Immature natural killer cell (primary cell): ENCODE measurements around the gene ZNF598. TPM values are rescaled to one million over a fixed set of nuclear protein-coding genes. Genes with fewer than 3 reads are reported as not detected.
A peak's percentile ranks its signal among the peaks of the same experiment; 100 is the strongest.
"Not testable (repeated sequence)": the region's sequence is repeated elsewhere in the genome, so short reads cannot be mapped to it uniquely, and the experiment has no call there.

Experiments used
- DNase-seq, 3 donors: peaks; one replicate each; pipeline ENCODE4 v3.0.0; 2022; ENCODE audit warnings: mixed read lengths in 1 of 3
- H3K27ac Mint-ChIP-seq, 6 donors: one replicate each; pipeline ENCODE4 v1.8.0; 2020; ENCODE audit warnings: mixed read lengths in 6 of 6, mild to moderate bottlenecking in 5 of 6, inconsistent platforms in 4 of 6, moderate library complexity in 3 of 6
- H3K27me3 Mint-ChIP-seq, 3 donors: one replicate each; pipeline ENCODE4 v1.8.0; 2020 to 2021; ENCODE audit warnings: low read depth in 3 of 3, mild to moderate bottlenecking in 3 of 3, mixed read lengths in 3 of 3, moderate library complexity in 3 of 3, inconsistent platforms in 1 of 3
- H3K36me3 Mint-ChIP-seq, 3 donors: one replicate each; pipeline ENCODE4 v1.8.0; 2020; ENCODE audit warnings: mixed read lengths in 3 of 3, inconsistent platforms in 2 of 3, mild to moderate bottlenecking in 2 of 3
- H3K4me1 Mint-ChIP-seq, 2 donors: one replicate each; pipeline ENCODE4 v1.8.0; 2020; ENCODE audit warnings: inconsistent platforms in 2 of 2, mild to moderate bottlenecking in 2 of 2, mixed read lengths in 2 of 2, moderate library complexity in 1 of 2
- H3K4me3 Mint-ChIP-seq, 5 donors: one replicate each; pipeline ENCODE4 v1.8.0; 2020; ENCODE audit warnings: mild to moderate bottlenecking in 5 of 5, mixed read lengths in 5 of 5, inconsistent platforms in 3 of 5, moderate library complexity in 3 of 5
- H3K9me3 Mint-ChIP-seq, 6 donors: one replicate each; pipeline ENCODE4 v1.8.0; 2020; ENCODE audit warnings: mild to moderate bottlenecking in 6 of 6, mixed read lengths in 6 of 6, inconsistent platforms in 4 of 6, moderate library complexity in 3 of 6
- polyA plus RNA-seq, 3 donors: library from polyadenylated mRNA; unstranded; fragments of 300-500 nt; fragmentation: Illumina TruSeq; gene quantifications; one replicate each; pipeline ENCODE4 v1.2.3, GENCODE V29; 2021

The ZNF598 gene
- polyA plus RNA-seq, 3 donors from 2014 or later = 1.8 to 10.4 (median 2.9) TPM

DNA sequence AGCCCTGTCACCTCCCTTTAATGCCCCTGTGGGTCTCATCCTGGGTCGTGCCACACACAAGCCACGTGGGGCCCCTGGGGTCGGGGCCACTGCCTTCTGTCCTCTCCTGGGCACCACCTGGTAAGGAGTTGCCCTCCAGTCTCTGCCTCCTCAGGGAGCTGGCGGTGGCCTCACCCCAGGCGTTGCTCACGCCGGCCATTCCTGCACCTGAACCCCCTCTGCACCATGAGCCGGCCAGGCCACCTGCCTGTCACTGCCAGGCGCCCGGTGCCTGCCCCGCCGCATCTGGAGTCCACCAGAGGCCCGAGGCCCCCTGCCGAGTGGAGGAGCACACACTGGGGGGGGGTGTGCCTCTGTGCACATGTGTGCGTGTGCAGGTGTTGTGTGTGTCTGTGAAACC is 27.5 kb upstream of the ZNF598 start:
- no peak overlapping the region for H3K27ac Mint-ChIP-seq
- no peak for DNase-seq
- H3K36me3 Mint-ChIP-seq = no peaks in the 10 kb centered on the region
- H3K27me3 Mint-ChIP-seq = peaks cover 0 to 5% (median 0%) of the 10 kb centered on the region in 3 donors
- no peaks in the 10 kb centered on the region for H3K4me1 Mint-ChIP-seq
- H3K9me3 Mint-ChIP-seq = no peaks in the 10 kb centered on the region
- no peak overlapping the region for H3K4me3 Mint-ChIP-seq

- Mint-ChIP-seq H3K36me3 (no peaks in the 10 kb centered on the region), H3K4me3 (no peak overlapping the region), H3K27ac (no peak overlapping the region)
These were observed 26.8 kb upstream of the ZNF598 start for GRCh38 chr16:2036200-2036966.

DNA sequence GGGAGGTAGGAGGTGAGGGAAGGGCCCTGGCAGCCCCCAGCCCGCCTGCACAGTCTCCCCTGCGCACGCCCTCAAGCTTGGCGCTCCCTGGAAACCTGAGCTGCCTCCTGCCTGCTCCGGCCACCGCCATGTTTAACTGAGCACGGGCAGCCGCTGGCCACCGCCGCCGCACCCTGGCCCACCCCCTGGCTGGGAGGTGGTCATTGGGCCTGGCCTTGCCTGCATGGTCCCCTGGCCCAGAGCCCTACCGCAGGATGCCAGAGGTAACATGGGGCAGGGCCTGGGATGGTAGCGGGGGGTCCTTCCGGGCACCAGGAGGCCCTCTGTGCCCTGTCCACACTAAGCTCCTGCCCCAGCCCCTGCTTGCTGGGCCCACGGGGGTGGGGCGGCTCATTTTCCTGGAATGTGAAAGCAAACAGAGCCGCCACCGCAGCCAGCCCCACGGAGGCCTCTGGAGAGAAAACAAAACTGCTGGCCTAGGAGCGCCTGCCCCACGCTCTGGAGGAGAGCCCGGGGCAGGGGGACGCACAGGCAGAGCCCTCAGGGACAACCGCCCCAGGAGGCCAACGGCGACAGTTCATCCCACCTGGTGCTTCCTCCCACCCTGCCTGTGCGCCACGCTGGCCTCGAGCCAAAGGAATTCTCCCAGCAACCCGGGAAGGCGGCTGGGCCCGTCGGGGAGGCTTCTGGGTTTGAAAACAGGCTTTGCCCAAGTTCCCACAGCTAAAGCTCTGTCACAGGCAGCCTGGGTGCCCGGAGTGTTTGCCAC is 26.0 kb upstream of the ZNF598 start:
- no peaks in the 10 kb centered on the region for H3K9me3 Mint-ChIP-seq
- no peaks in the 10 kb centered on the region for H3K36me3 Mint-ChIP-seq
- no peak overlapping the region for H3K27ac Mint-ChIP-seq
- no peak for DNase-seq
- no peaks in the 10 kb centered on the region for H3K4me1 Mint-ChIP-seq
- H3K4me3 Mint-ChIP-seq = no peak overlapping the region
- H3K27me3 Mint-ChIP-seq = peaks cover 0 to 7% (median 0%) of the 10 kb centered on the region in 3 donors

More at GRCh38 chr16:2036200-2036966, 26.8 kb upstream of the ZNF598 start:
- no peaks in the 10 kb centered on the region for H3K9me3 Mint-ChIP-seq
- H3K4me1 Mint-ChIP-seq = no peaks in the 10 kb centered on the region
- no peak for DNase-seq
- peaks cover 0 to 7% (median 0%) of the 10 kb centered on the region in 3 donors for H3K27me3 Mint-ChIP-seq

GRCh38 chr16:2034696-2035430 is 25.2 kb upstream of the ZNF598 start:
- Mint-ChIP-seq H3K27me3 (peaks cover 0 to 7% (median 0%) of the 10 kb centered on the region in 3 donors), H3K4me3 (no peak overlapping the region), H3K36me3 (no peaks in the 10 kb centered on the region), H3K9me3 (no peaks in the 10 kb centered on the region), H3K27ac (no peak overlapping the region), H3K4me1 (no peaks in the 10 kb centered on the region)
- no peak for DNase-seq

- not testable (repeated sequence) for H3K27ac Mint-ChIP-seq, H3K4me1 Mint-ChIP-seq, DNase-seq, H3K27me3 Mint-ChIP-seq, H3K9me3 Mint-ChIP-seq, H3K36me3 Mint-ChIP-seq, H3K4me3 Mint-ChIP-seq
These were observed 24.5 kb upstream of the ZNF598 start for GRCh38 chr16:2033909-2034695.

DNA sequence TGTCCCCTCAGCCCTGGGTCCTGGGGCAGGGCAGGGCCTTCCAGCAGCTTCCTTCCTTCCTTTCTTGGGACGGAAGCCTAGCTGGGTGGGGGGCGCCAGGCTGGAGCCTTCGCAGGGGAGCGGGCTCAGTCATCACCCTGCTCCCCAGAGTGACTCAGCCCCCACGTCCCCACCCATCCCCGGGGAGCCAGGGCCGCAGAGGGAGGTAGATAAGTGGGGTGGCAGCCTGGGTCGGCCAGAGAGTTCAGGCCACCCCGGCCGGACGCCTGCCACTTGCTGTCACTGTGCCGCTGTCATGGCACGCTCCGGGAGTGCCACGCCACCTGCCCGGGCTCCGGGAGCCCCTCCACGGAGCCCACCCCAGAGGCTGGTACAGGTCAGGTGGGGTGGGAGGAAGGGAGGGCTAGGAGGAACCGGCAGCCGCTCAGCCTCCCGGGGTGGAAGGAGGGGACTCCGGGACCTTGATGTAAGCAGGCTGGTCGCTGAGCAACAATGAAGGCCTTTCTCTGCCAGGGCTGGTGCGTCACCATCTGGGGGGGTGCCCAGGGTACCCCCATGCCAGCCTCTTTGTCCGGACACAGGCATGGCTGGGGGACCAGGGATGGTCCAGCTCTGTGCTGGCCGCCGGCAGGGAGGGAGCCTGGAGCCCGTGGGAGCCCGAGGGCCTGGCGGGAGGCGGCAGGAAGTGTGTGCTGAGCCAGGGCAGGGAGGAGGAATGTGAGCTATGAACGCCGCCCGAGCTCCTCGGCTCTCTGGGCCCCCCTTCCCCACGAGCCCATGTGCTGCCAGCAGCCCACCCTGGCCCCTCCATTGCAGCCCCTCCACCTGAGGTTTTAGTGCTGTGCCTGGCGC is 23.7 kb upstream of the ZNF598 start:
- Mint-ChIP-seq H3K36me3 (no peaks in the 10 kb centered on the region), H3K4me3 (no peak overlapping the region), H3K9me3 (no peaks in the 10 kb centered on the region), H3K4me1 (no peaks in the 10 kb centered on the region), H3K27me3 (peaks cover 0 to 7% (median 1%) of the 10 kb centered on the region in 3 donors), H3K27ac (no peak overlapping the region)
- no peak for DNase-seq

DNA sequence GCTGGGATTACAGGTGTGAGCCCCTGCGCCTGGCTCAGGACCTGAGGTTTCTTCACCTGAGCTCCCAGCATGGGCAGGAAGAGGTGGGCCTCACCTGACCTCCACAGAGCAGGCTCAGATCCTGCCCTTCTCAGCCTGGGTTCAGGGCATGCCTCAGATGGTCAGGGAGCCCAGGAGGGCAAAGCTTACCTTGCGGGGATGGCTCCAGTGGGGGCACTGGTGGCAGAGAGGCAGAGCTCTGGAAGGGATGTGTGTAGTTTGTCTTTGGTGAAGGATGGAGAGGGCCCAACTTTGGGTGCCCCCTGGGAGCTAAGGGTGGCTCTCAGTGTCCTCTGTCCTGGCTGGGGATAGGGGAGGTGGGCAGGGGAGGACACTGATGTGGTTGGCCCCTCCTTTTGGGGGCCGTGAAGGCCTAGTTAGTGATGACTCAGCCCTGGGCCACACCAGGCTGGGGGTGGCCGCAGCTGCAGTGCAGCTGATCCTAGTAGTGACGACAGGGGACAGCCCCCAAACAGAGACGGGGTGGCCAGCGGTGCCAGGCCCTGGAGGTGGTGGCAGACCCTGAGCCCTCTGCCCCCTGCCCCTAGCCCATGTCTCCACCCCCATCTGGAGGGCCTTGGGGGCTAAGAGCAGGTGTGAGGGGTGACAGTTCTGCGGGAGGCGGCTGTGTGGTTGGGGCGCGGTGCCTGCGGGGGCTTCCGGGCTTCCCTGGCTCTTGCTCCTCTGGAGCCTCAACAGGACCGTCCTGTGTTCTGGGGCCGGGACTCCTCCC is 22.9 kb upstream of the ZNF598 start:
- Mint-ChIP-seq H3K27me3 (peaks cover 0 to 7% (median 4%) of the 10 kb centered on the region in 3 donors), H3K36me3 (no peaks in the 10 kb centered on the region), H3K4me3 (no peak overlapping the region), H3K27ac (no peak overlapping the region), H3K4me1 (peaks cover 3 to 4% of the 10 kb centered on the region in 2 donors), H3K9me3 (no peaks in the 10 kb centered on the region)
- no peak for DNase-seq

DNA sequence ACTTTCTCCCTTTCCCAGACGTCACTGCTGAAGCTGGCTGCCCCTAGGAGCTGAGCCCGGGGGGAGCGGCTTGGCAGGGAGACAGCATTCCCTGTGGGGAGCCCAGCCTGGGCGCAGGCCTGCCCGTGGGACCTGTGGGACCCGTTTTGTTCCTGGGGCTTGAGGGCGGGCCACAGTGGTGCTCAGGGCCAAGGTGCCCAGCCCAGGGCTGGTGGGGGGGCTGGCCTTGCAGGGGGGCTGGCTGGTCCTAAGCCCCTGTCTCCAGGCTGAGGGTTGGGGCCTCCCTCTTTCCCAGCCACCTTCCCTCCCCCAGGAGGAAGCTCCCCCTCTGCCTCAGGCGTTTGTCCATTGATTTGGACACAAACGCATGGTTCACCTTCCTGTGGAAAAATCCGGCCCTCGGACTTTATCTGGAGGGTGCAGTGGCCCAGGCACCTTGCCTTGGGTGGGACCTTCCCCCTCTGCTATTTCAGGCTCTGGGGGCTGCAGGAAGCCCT is 21.5 kb upstream of the ZNF598 start:
- no peak overlapping the region for H3K4me3 Mint-ChIP-seq
- H3K9me3 Mint-ChIP-seq = no peaks in the 10 kb centered on the region
- H3K27ac Mint-ChIP-seq = no peak overlapping the region

DNA sequence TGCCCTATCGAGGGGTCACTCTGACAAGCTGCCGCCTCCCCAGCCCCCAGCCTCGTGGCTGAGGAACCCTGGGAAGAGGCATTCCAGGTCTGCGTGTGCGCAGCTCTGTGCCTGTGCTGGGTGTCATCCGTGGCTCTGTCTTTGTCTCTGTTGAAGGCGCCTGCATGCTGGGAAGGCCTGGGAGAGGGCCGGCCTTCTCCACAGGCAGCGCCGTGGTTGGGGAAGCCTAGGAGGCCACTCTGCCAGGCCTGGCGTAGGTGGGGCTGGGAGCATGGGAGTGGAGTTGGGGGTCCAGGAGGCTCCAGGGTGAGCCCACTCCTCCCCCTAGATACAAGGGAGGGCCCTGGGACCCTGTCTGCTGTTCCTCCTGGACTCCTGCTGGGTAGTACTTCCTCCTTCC is 20.4 kb upstream of the ZNF598 start:
- H3K4me3 Mint-ChIP-seq = no peak overlapping the region
- H3K36me3 Mint-ChIP-seq = no peaks in the 10 kb centered on the region
- DNase-seq = no peak
- H3K27ac Mint-ChIP-seq = peak overlapping the region in 1 of 6 donors; percentile 12
- H3K9me3 Mint-ChIP-seq = no peaks in the 10 kb centered on the region
- peaks cover 0 to 5% (median 4%) of the 10 kb centered on the region in 3 donors for H3K27me3 Mint-ChIP-seq
- peaks cover 5 to 6% of the 10 kb centered on the region in 2 donors for H3K4me1 Mint-ChIP-seq

More for the DNA sequence above, 21.5 kb upstream of the ZNF598 start:
- DNase-seq = no peak
- peaks cover 0 to 5% (median 4%) of the 10 kb centered on the region in 3 donors for H3K27me3 Mint-ChIP-seq
- peaks cover 5% of the 10 kb centered on the region in 2 donors for H3K4me1 Mint-ChIP-seq
- H3K36me3 Mint-ChIP-seq = no peaks in the 10 kb centered on the region

- H3K36me3 Mint-ChIP-seq = no peaks in the 10 kb centered on the region
- H3K9me3 Mint-ChIP-seq = no peaks in the 10 kb centered on the region
- H3K4me1 Mint-ChIP-seq = peaks cover 7% of the 10 kb centered on the region in 2 donors
- H3K27ac Mint-ChIP-seq = no peak overlapping the region
- DNase-seq = no peak
- no peak overlapping the region for H3K4me3 Mint-ChIP-seq
- peaks cover 0 to 4% (median 2%) of the 10 kb centered on the region in 3 donors for H3K27me3 Mint-ChIP-seq
These were observed 19.7 kb upstream of the ZNF598 start for GRCh38 chr16:2029350-2029749.

- peaks cover 10 to 11% of the 10 kb centered on the region in 2 donors for H3K4me1 Mint-ChIP-seq
- peaks cover 0 to 4% (median 2%) of the 10 kb centered on the region in 3 donors for H3K27me3 Mint-ChIP-seq
- no peak for DNase-seq
- H3K9me3 Mint-ChIP-seq = no peaks in the 10 kb centered on the region
- H3K36me3 Mint-ChIP-seq = no peaks in the 10 kb centered on the region
- no peak overlapping the region for H3K4me3 Mint-ChIP-seq
- H3K27ac Mint-ChIP-seq = no peak overlapping the region
These were observed 19.1 kb upstream of the ZNF598 start for GRCh38 chr16:2028620-2029220.
